HepG2 (cell line): ENCODE measurements around the gene MED12L. TPM values are rescaled to one million over a fixed set of nuclear protein-coding genes. Genes with fewer than 3 reads are reported as not detected.

ENCODE experiments used
- ATF1 ChIP-seq: IDR thresholded peaks from 2 replicates; pipeline ENCODE4 v1.6.1; 2016; ENCODE audit warnings: mild to moderate bottlenecking, control low read depth
- ATF7 ChIP-seq, 2 experiments: fragments of 450-650 bp in 1 of 2; sonication (generic) in 1 of 2; formaldehyde crosslinking in 1 of 2; IDR thresholded peaks; 2 replicates each; pipeline versions ENCODE4 v1.4.0 to v1.6.1; 2016 to 2020; ENCODE audit warnings: antibody characterized with exemption in 1 of 2, mild to moderate bottlenecking in 1 of 2, missing genetic modification reagents in 1 of 2
- DNMT3B ChIP-seq: conservative IDR thresholded peaks from 2 replicates; pipeline ENCODE4 v1.6.1; 2016; ENCODE audit warnings: missing biosample characterization, control low read depth
- DPF2 ChIP-seq: sonication (generic); formaldehyde crosslinking; IDR thresholded peaks from 2 replicates; pipeline ENCODE4 v1.4.0; 2020; ENCODE audit warnings: mild to moderate bottlenecking, low read depth, missing genetic modification reagents, borderline replicate concordance
- HIVEP1 ChIP-seq: sonication (generic); formaldehyde crosslinking; IDR thresholded peaks from 2 replicates; pipeline ENCODE4 v1.4.0; 2020; ENCODE audit warnings: mild to moderate bottlenecking, missing genetic modification reagents
- JUN ChIP-seq: sonication (generic); formaldehyde crosslinking; IDR thresholded peaks from 2 replicates; pipeline ENCODE4 v1.4.0; 2020; ENCODE audit warnings: mild to moderate bottlenecking, missing genetic modification reagents
- KMT2A ChIP-seq: sonication (generic); formaldehyde crosslinking; IDR thresholded peaks from 2 replicates; pipeline ENCODE4 v1.4.0; 2020; ENCODE audit warnings: missing genetic modification reagents
- LRRFIP1 ChIP-seq: sonication (generic); formaldehyde crosslinking; conservative IDR thresholded peaks from 2 replicates; pipeline ENCODE4 v1.4.0; 2020; ENCODE audit warnings: missing genetic modification reagents
- MAX ChIP-seq: IDR thresholded peaks from 2 replicates; pipeline ENCODE4 v1.6.1; 2012; ENCODE audit warnings: inconsistent platforms
- NBN ChIP-seq: fragments of 450-650 bp; conservative IDR thresholded peaks from 2 replicates; pipeline ENCODE4 v1.6.1; 2017
- SOX6 ChIP-seq, 2 experiments: fragments of 450-650 bp in 1 of 2; sonication (generic) in 1 of 2; formaldehyde crosslinking in 1 of 2; IDR thresholded peaks; 2 replicates each; pipeline versions ENCODE4 v1.4.0 to v1.6.1; 2017 to 2020; ENCODE audit warnings: antibody characterized with exemption in 1 of 2, mild to moderate bottlenecking in 1 of 2, missing genetic modification reagents in 1 of 2
- ZBTB46 ChIP-seq: sonication (generic); formaldehyde crosslinking; IDR thresholded peaks from 2 replicates; pipeline ENCODE4 v1.4.0; 2020; ENCODE audit warnings: mild to moderate bottlenecking, missing genetic modification reagents, borderline replicate concordance
- ZNF207 ChIP-seq: fragments of 450-650 bp; IDR thresholded peaks from 2 replicates; pipeline ENCODE4 v1.6.1; 2016; ENCODE audit warnings: antibody characterized with exemption, borderline replicate concordance
- ZNF407 ChIP-seq: sonication (generic); formaldehyde crosslinking; IDR thresholded peaks from one replicate; pipeline ENCODE4 v1.5.1; 2020; ENCODE audit warnings: mild to moderate bottlenecking, missing genetic modification reagents; ENCODE audit errors: not compliant biosample characterization
- ZNF782 ChIP-seq: sonication (generic); formaldehyde crosslinking; IDR thresholded peaks from 2 replicates; pipeline ENCODE4 v1.4.0; 2020; ENCODE audit warnings: missing genetic modification reagents, mild to moderate bottlenecking, borderline replicate concordance
- polyA plus RNA-seq, 8 experiments: library from polyadenylated mRNA; depleted of rRNA in 3 of 8; stranded (reverse) in 7 of 8; unstranded in 1 of 8; fragments of >200 nt; fragmentation: Illumina TruSeq in 4 of 8; extraction: Trizol in 4 of 8; gene quantifications; 2 replicates each; pipeline versions ENCODE4 v1.2.1 to v1.2.3, GENCODE V29; 2011 to 2016; ENCODE audit warnings: low read depth in 4 of 8, missing spikeins in 1 of 8, mixed read lengths in 1 of 8; ENCODE audit not compliant: insufficient read depth in 1 of 8
- total RNA-seq, 5 experiments: library from RNA; depleted of rRNA; stranded (reverse); fragments of >200 nt; fragmentation: Illumina TruSeq; extraction: Trizol; gene quantifications; 2 replicates each; pipeline ENCODE4 v1.2.3, GENCODE V29; 2016; ENCODE audit warnings: low read depth in 1 of 5

Gene MED12L
- total and polyA plus RNA-seq, 2 of the 13 experiments (the other 11 are each of a cell fraction or from before 2014, with no cell fraction given), result 0.07 to 0.64 TPM

GRCh38 chr3:151197981-151198767 is 112.7 kb downstream of the MED12L start (continued):
- TF ChIP-seq ZNF407 (CRISPR knock-in tag), result no peak
- TF ChIP-seq NBN, result no peak
- peak; percentile 33; the same call in 1 of the 2 replicates for TF ChIP-seq ATF7 (IDR thresholded peaks at IDR 0.05)
- peak; percentile 78; the same call in 1 of the 2 replicates for TF ChIP-seq ATF7 (CRISPR knock-in tag; IDR thresholded peaks at IDR 0.05)
- no peak for TF ChIP-seq LRRFIP1 (CRISPR knock-in tag)
- TF ChIP-seq ZNF207, result no peak
- no peak for TF ChIP-seq ZNF782
- TF ChIP-seq DNMT3B (CRISPR knock-in tag), result no peak; the same call in 1 of the 2 replicates
- TF ChIP-seq DPF2 (CRISPR knock-in tag), result peak; percentile 98
- no peak for TF ChIP-seq ZBTB46 (CRISPR knock-in tag)
- TF ChIP-seq SOX6 (IDR thresholded peaks at IDR 0.05), result no peak
- TF ChIP-seq SOX6 (CRISPR knock-in tag; IDR thresholded peaks at IDR 0.05), result peak; percentile 99
- TF ChIP-seq ATF1 (CRISPR knock-in tag), result peak; percentile 69; the same call in 1 of the 2 replicates
- peak; percentile 75 for TF ChIP-seq JUN
- TF ChIP-seq HIVEP1 (CRISPR knock-in tag), result no peak
- peak; percentile 57 for TF ChIP-seq MAX
- no peak for TF ChIP-seq KMT2A
